ENCODE measurements around the gene EDAR.

- TF ChIP-seq GATA3 (IDR thresholded peaks at IDR 0.05; ENCODE audit: low read depth, low read length), result no peak
- TF ChIP-seq GATA2 (IDR thresholded peaks at IDR 0.05; ENCODE audit: low read depth, low read length), result no peak
These were observed 62.2 kb downstream of the EDAR start for GRCh38 chr2:108926561-108927380.

Measured in SH-SY5Y (cell line).